Measurements from ENCODE around the gene NR6A1.

NR6A1 gene

GRCh38 chr9:124505006-124505900 lies 265.9 kb downstream of the NR6A1 start:
- DNase-seq (ENCODE audit: low spot score): no peak
- H3K4me1 Mint-ChIP-seq (ENCODE audit: low read depth): peaks cover 4% of the 10 kb centered on the region
- no peak overlapping the region for H3K27ac Mint-ChIP-seq
- peaks cover 2% of the 10 kb centered on the region for H3K36me3 Mint-ChIP-seq (ENCODE audit: low read depth)
- no peak overlapping the region for H3K4me3 Mint-ChIP-seq
- H3K9me3 Mint-ChIP-seq: no peaks in the 10 kb centered on the region
- H3K27me3 Mint-ChIP-seq (ENCODE audit: low read depth): peaks cover 34% of the 10 kb centered on the region

- Mint-ChIP-seq H3K36me3 (ENCODE audit: low read depth) (peaks cover 2% of the 10 kb centered on the region), H3K4me3 (no peak overlapping the region), H3K4me1 (ENCODE audit: low read depth) (peaks cover 4% of the 10 kb centered on the region), H3K27me3 (ENCODE audit: low read depth) (peaks cover 34% of the 10 kb centered on the region), H3K27ac (no peak overlapping the region), H3K9me3 (no peaks in the 10 kb centered on the region)
- no peak for DNase-seq (ENCODE audit: low spot score)
Observed at GRCh38 chr9:124504530-124505005, 266.5 kb downstream of the NR6A1 start.

GRCh38 chr9:124503713-124504529 lies 267.2 kb downstream of the NR6A1 start:
- peaks cover 6% of the 10 kb centered on the region for H3K4me1 Mint-ChIP-seq (ENCODE audit: low read depth)
- H3K4me3 Mint-ChIP-seq: peak overlapping the region; percentile 29
- H3K27me3 Mint-ChIP-seq (ENCODE audit: low read depth): peaks cover 34% of the 10 kb centered on the region
- no peaks in the 10 kb centered on the region for H3K9me3 Mint-ChIP-seq
- DNase-seq (ENCODE audit: low spot score): no peak
- peaks cover 2% of the 10 kb centered on the region for H3K36me3 Mint-ChIP-seq (ENCODE audit: low read depth)
- H3K27ac Mint-ChIP-seq: no peak overlapping the region

- H3K36me3 Mint-ChIP-seq (ENCODE audit: low read depth): peaks cover 2% of the 10 kb centered on the region
- H3K27ac Mint-ChIP-seq: no peak overlapping the region
Observed at GRCh38 chr9:124502711-124503702, 268.1 kb downstream of the NR6A1 start.

GRCh38 chr9:124501771-124502320 lies 269.3 kb downstream of the NR6A1 start:
- H3K4me1 Mint-ChIP-seq (ENCODE audit: low read depth): peaks cover 6% of the 10 kb centered on the region
- peaks cover 34% of the 10 kb centered on the region for H3K27me3 Mint-ChIP-seq (ENCODE audit: low read depth)
- no peak for DNase-seq (ENCODE audit: low spot score)
- H3K27ac Mint-ChIP-seq: no peak overlapping the region
- H3K36me3 Mint-ChIP-seq (ENCODE audit: low read depth): peaks cover 2% of the 10 kb centered on the region
- no peaks in the 10 kb centered on the region for H3K9me3 Mint-ChIP-seq
- H3K4me3 Mint-ChIP-seq: no peak overlapping the region

More at GRCh38 chr9:124502711-124503702, 268.1 kb downstream of the NR6A1 start:
- Mint-ChIP-seq H3K27me3 (ENCODE audit: low read depth) (peaks cover 34% of the 10 kb centered on the region), H3K9me3 (no peaks in the 10 kb centered on the region), H3K4me3 (no peak overlapping the region), H3K4me1 (ENCODE audit: low read depth) (peaks cover 6% of the 10 kb centered on the region)
- DNase-seq (ENCODE audit: low spot score): no peak

- no peak for DNase-seq (ENCODE audit: low spot score)
- Mint-ChIP-seq H3K9me3 (no peaks in the 10 kb centered on the region), H3K4me1 (ENCODE audit: low read depth) (peaks cover 8% of the 10 kb centered on the region), H3K36me3 (ENCODE audit: low read depth) (peaks cover 2% of the 10 kb centered on the region), H3K27ac (no peak overlapping the region), H3K4me3 (no peak overlapping the region), H3K27me3 (ENCODE audit: low read depth) (peaks cover 28% of the 10 kb centered on the region)
Observed at GRCh38 chr9:124500796-124501611, 270.1 kb downstream of the NR6A1 start.

- no peaks in the 10 kb centered on the region for H3K9me3 Mint-ChIP-seq
- DNase-seq (ENCODE audit: low spot score): no peak
- H3K36me3 Mint-ChIP-seq (ENCODE audit: low read depth): peaks cover 2% of the 10 kb centered on the region
- H3K27ac Mint-ChIP-seq: no peak overlapping the region
- H3K4me1 Mint-ChIP-seq (ENCODE audit: low read depth): peaks cover 11% of the 10 kb centered on the region
- H3K4me3 Mint-ChIP-seq: no peak overlapping the region
- peaks cover 22% of the 10 kb centered on the region for H3K27me3 Mint-ChIP-seq (ENCODE audit: low read depth)
Observed at GRCh38 chr9:124500028-124500795, 270.9 kb downstream of the NR6A1 start.

GRCh38 chr9:124499216-124499615 lies 271.9 kb downstream of the NR6A1 start:
- H3K27ac Mint-ChIP-seq: no peak overlapping the region
- no peaks in the 10 kb centered on the region for H3K9me3 Mint-ChIP-seq
- peaks cover 20% of the 10 kb centered on the region for H3K27me3 Mint-ChIP-seq (ENCODE audit: low read depth)
- no peak for DNase-seq (ENCODE audit: low spot score)
- H3K36me3 Mint-ChIP-seq (ENCODE audit: low read depth): peaks cover 2% of the 10 kb centered on the region
- no peak overlapping the region for H3K4me3 Mint-ChIP-seq
- H3K4me1 Mint-ChIP-seq (ENCODE audit: low read depth): peaks cover 11% of the 10 kb centered on the region

GRCh38 chr9:124498499-124499146 lies 272.5 kb downstream of the NR6A1 start:
- no peaks in the 10 kb centered on the region for H3K9me3 Mint-ChIP-seq

GRCh38 chr9:124498040-124498439 lies 273.1 kb downstream of the NR6A1 start:
- Mint-ChIP-seq H3K9me3 (no peaks in the 10 kb centered on the region), H3K27me3 (ENCODE audit: low read depth) (peaks cover 12% of the 10 kb centered on the region), H3K36me3 (ENCODE audit: low read depth) (no peaks in the 10 kb centered on the region), H3K27ac (no peak overlapping the region), H3K4me1 (ENCODE audit: low read depth) (peaks cover 8% of the 10 kb centered on the region), H3K4me3 (no peak overlapping the region)
- DNase-seq (ENCODE audit: low spot score): no peak

More at GRCh38 chr9:124498499-124499146, 272.5 kb downstream of the NR6A1 start:
- Mint-ChIP-seq H3K36me3 (ENCODE audit: low read depth) (no peaks in the 10 kb centered on the region), H3K27me3 (ENCODE audit: low read depth) (peaks cover 15% of the 10 kb centered on the region), H3K27ac (no peak overlapping the region), H3K4me3 (no peak overlapping the region), H3K4me1 (ENCODE audit: low read depth) (peaks cover 8% of the 10 kb centered on the region)
- DNase-seq (ENCODE audit: low spot score): no peak

GRCh38 chr9:124497441-124497840 lies 273.7 kb downstream of the NR6A1 start:
- peaks cover 8% of the 10 kb centered on the region for H3K4me1 Mint-ChIP-seq (ENCODE audit: low read depth)
- H3K27ac Mint-ChIP-seq: no peak overlapping the region
- H3K4me3 Mint-ChIP-seq: no peak overlapping the region
- no peak for DNase-seq (ENCODE audit: low spot score)
- no peaks in the 10 kb centered on the region for H3K9me3 Mint-ChIP-seq
- H3K27me3 Mint-ChIP-seq (ENCODE audit: low read depth): peaks cover 11% of the 10 kb centered on the region
- no peaks in the 10 kb centered on the region for H3K36me3 Mint-ChIP-seq (ENCODE audit: low read depth)

Measured in T-helper 2 cell treated with Interferon-gamma antibody and Interleukin-4, amounts not matched to agents 5 μg/mL and 100 μg/mL, for 36 hours (primary cell).